IPS-18c (cell line): ENCODE results near the gene CDC42BPA.

Source experiments
- H3K4me3 ChIP-seq: 2 replicates; pipeline ENCODE4 v1.7.0; 2013; ENCODE audit warnings: low read depth, mild to moderate bottlenecking, low read length, moderate library complexity; ENCODE audit not compliant: insufficient read depth
- H3K9me3 ChIP-seq: one replicate; pipeline ENCODE4 v1.6.1; 2013; ENCODE audit warnings: mild to moderate bottlenecking, low read length, moderate library complexity; ENCODE audit not compliant: control insufficient read depth, insufficient read depth

Gene CDC42BPA

GRCh38 chr1:226977643-226978431 lies 340.5 kb downstream of the CDC42BPA start:
- no peak overlapping the region for H3K4me3 ChIP-seq
- no peaks in the 10 kb centered on the region for H3K9me3 ChIP-seq

GRCh38 chr1:226976978-226977642 lies 341.2 kb downstream of the CDC42BPA start:
- no peak overlapping the region for H3K4me3 ChIP-seq
- no peaks in the 10 kb centered on the region for H3K9me3 ChIP-seq

- Histone ChIP-seq H3K9me3 (no peaks in the 10 kb centered on the region), H3K4me3 (no peak overlapping the region)
Measured at GRCh38 chr1:226976276-226976977, 341.9 kb downstream of the CDC42BPA start.

GRCh38 chr1:226975259-226976250 lies 342.7 kb downstream of the CDC42BPA start:
- Histone ChIP-seq H3K4me3 (no peak overlapping the region), H3K9me3 (peaks cover 3% of the 10 kb centered on the region)

GRCh38 chr1:226974544-226975258 lies 343.6 kb downstream of the CDC42BPA start:
- H3K9me3 ChIP-seq, result peaks cover 3% of the 10 kb centered on the region
- no peak overlapping the region for H3K4me3 ChIP-seq

- H3K9me3 ChIP-seq, result peaks cover 3% of the 10 kb centered on the region
Measured at GRCh38 chr1:226973898-226974543, 344.3 kb downstream of the CDC42BPA start.

GRCh38 chr1:226973371-226973897 lies 344.9 kb downstream of the CDC42BPA start:
- Histone ChIP-seq H3K9me3 (peaks cover 3% of the 10 kb centered on the region), H3K4me3 (no peak overlapping the region)

More at GRCh38 chr1:226973898-226974543, 344.3 kb downstream of the CDC42BPA start:
- H3K4me3 ChIP-seq, result no peak overlapping the region

- H3K9me3 ChIP-seq, result peaks cover 3% of the 10 kb centered on the region
- H3K4me3 ChIP-seq, result no peak overlapping the region
Measured at GRCh38 chr1:226972931-226973330, 345.4 kb downstream of the CDC42BPA start.

- Histone ChIP-seq H3K4me3 (no peak overlapping the region), H3K9me3 (peaks cover 3% of the 10 kb centered on the region)
Measured at GRCh38 chr1:226971765-226972164, 346.5 kb downstream of the CDC42BPA start.

GRCh38 chr1:226967665-226968064 lies 350.6 kb downstream of the CDC42BPA start:
- Histone ChIP-seq H3K4me3 (no peak overlapping the region), H3K9me3 (peaks cover 3% of the 10 kb centered on the region)

- no peak overlapping the region for H3K4me3 ChIP-seq
- H3K9me3 ChIP-seq, result peaks cover 3% of the 10 kb centered on the region
Measured at GRCh38 chr1:226966683-226967082, 351.6 kb downstream of the CDC42BPA start.

- Histone ChIP-seq H3K4me3 (no peak overlapping the region), H3K9me3 (no peaks in the 10 kb centered on the region)
Measured at GRCh38 chr1:226965581-226966440, 352.5 kb downstream of the CDC42BPA start.

- H3K4me3 ChIP-seq, result no peak overlapping the region
Measured at GRCh38 chr1:226964611-226965486, 353.4 kb downstream of the CDC42BPA start.

GRCh38 chr1:226964068-226964425 lies 354.2 kb downstream of the CDC42BPA start:
- H3K9me3 ChIP-seq, result peaks cover 4% of the 10 kb centered on the region
- no peak overlapping the region for H3K4me3 ChIP-seq

More at GRCh38 chr1:226964611-226965486, 353.4 kb downstream of the CDC42BPA start:
- H3K9me3 ChIP-seq, result peaks cover 4% of the 10 kb centered on the region
